Measurements from ENCODE around the gene EFCAB8.

GRCh38 chr20:32877507-32877906 is 18.8 kb downstream of the EFCAB8 start:
- TF ChIP-seq, protein P1, sequence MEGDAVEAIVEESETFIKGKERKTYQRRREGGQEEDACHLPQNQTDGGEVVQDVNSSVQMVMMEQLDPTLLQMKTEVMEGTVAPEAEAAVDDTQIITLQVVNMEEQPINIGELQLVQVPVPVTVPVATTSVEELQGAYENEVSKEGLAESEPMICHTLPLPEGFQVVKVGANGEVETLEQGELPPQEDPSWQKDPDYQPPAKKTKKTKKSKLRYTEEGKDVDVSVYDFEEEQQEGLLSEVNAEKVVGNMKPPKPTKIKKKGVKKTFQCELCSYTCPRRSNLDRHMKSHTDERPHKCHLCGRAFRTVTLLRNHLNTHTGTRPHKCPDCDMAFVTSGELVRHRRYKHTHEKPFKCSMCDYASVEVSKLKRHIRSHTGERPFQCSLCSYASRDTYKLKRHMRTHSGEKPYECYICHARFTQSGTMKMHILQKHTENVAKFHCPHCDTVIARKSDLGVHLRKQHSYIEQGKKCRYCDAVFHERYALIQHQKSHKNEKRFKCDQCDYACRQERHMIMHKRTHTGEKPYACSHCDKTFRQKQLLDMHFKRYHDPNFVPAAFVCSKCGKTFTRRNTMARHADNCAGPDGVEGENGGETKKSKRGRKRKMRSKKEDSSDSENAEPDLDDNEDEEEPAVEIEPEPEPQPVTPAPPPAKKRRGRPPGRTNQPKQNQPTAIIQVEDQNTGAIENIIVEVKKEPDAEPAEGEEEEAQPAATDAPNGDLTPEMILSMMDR (IDR thresholded peaks at IDR 0.05; ENCODE audit: insufficient read depth, low read depth, low read length): no peak
- no peak for TF ChIP-seq EZH2 (IDR thresholded peaks at IDR 0.05; ENCODE audit: insufficient read depth, low read length)

Measured in astrocyte (in vitro differentiated cells and primary cell).